GM12864 (cell line): ENCODE results near the gene FARP1.

Experiments used
- DNase-seq: peaks from one replicate; pipeline ENCODE4 v3.0.0-alpha.2; 2011; ENCODE audit warnings: low read depth
- H3K4me3 ChIP-seq: 2 replicates; pipeline ENCODE4 v1.5.1; 2011; ENCODE audit warnings: mild to moderate bottlenecking, low read depth, low read length, control low read depth
- TF ChIP-seq, protein P1 (sequence below): IDR thresholded peaks from 2 replicates; pipeline ENCODE4 v1.5.1; 2011; ENCODE audit warnings: low read depth, mild to moderate bottlenecking, moderate library complexity, low read length, control low read depth, inconsistent platforms; ENCODE audit errors: missing control alignments

The FARP1 gene

DNA sequence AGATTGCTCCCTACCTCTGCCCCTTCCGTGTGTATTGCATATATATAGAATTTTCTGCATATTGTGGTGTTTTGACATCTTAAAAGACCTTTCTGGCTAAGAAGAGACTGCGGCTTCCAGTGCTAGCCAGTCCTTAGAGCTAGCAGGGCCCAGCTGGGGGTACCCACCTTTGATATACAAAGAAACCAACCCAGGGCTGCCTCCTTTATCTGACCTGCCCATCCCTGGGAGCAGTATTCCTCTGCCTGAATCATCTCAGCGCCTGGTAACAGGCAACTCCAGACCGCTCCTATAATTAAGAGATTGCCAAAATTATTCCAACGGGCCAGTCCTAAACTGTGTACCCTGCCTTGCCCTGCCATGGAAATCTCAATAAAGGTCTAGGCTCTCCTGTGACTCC, 220.4 kb downstream of the FARP1 start:
- TF ChIP-seq, protein P1, sequence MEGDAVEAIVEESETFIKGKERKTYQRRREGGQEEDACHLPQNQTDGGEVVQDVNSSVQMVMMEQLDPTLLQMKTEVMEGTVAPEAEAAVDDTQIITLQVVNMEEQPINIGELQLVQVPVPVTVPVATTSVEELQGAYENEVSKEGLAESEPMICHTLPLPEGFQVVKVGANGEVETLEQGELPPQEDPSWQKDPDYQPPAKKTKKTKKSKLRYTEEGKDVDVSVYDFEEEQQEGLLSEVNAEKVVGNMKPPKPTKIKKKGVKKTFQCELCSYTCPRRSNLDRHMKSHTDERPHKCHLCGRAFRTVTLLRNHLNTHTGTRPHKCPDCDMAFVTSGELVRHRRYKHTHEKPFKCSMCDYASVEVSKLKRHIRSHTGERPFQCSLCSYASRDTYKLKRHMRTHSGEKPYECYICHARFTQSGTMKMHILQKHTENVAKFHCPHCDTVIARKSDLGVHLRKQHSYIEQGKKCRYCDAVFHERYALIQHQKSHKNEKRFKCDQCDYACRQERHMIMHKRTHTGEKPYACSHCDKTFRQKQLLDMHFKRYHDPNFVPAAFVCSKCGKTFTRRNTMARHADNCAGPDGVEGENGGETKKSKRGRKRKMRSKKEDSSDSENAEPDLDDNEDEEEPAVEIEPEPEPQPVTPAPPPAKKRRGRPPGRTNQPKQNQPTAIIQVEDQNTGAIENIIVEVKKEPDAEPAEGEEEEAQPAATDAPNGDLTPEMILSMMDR = no peak
- no peak for DNase-seq
- no peak overlapping the region for H3K4me3 ChIP-seq

DNA sequence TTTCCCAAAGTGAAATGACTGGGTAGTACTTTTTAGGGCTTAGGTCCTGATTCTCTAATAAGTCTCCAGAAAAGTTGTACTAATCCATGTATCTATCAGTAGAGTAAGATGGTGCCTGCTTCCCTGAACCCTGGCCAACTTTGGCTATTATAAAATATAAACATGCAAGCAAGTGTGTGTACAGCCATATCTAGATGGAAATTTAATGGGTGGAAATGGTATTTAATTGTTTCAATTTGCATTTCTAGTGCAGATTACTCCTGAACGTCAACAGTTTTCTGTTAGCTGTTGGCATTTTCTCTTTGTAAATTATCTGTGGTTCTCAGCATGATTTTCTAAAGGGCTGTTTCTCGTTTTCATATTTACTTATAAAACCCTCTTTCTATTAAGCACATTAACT, 221.3 kb downstream of the FARP1 start:
- DNase-seq = no peak
- TF ChIP-seq, protein P1 = no peak
- H3K4me3 ChIP-seq = no peak overlapping the region

DNA sequence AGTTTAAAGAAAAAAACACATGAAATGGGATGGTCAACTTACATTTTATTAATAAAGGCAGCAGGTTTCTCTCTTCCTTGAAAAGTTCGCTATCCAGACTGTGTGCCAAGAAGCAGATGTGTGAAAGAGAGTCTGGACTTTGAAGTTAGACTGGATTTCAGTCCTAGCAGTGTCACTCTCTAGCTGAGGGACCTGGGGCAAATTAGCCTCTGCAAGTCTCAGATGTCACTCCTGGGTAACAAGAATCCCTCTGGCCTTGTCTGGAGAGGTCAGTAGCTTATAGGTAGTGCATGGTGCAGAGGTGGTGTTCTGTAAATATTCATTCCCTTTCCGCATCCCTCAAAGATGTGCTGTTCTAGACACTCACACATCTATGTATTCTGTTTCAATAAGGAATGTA, 221.8 kb downstream of the FARP1 start:
- no peak overlapping the region for H3K4me3 ChIP-seq
- DNase-seq = no peak
- TF ChIP-seq, protein P1 = no peak

DNA sequence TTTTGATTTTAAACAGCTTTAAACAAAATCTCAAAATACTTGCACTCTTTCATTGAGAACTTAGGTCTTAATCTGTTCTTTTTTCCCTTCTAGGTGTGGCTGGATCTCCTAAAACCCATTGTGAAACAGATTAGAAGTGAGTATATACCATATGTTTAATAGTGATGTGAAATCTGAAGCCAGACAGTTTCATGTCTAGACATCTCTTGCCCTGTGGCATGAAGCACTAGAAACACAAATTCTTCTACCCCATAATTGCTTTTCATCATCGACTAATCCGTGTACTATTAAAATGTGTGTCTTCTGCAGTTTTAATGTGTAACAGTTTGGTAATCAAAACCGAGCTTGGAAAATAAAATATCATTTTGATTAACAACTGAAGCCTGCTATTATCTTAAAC, 222.4 kb downstream of the FARP1 start:
- DNase-seq = no peak

DNA sequence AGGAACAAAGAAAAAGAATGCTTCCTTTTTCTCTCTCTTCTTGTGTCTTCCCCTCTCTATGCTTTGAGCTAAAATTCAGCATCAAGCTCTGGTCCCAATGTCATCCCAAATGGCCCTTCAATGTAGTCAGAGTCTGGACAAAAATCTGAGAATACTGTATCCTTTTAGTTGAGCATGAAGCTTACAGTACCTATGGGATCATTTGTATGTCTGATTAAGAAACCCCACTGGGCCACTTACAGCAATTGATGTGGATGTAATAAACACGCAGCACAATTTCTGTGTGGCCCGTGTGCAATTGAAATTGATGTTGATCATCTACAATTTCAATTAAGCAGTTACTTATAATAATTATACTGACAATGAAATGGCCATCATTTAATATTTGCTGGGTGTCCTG, 223.1 kb downstream of the FARP1 start:
- TF ChIP-seq, protein P1 = no peak
- no peak for DNase-seq
- H3K4me3 ChIP-seq = no peak overlapping the region

More for the DNA sequence above, 222.4 kb downstream of the FARP1 start:
- TF ChIP-seq, protein P1 = no peak
- H3K4me3 ChIP-seq = no peak overlapping the region

DNA sequence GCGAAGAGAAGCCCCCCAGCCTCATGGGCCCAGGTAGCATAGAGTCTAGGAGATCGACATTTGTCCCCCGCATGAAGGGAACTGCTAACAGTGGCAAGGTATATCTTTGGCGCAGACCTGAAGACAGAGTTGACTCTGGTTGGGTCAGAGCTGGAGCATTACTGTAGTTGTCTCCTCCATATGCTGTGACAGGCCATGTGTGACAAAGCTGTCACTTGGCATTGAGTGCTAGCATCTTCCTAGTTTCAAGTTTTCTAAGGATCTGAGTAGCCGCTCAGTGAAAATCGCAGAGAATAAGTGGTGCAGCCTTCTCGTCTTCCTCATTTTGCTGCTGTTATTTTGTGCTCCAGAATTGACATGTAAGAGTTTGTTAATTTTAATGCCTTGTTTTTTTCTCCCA, 223.5 kb downstream of the FARP1 start:
- no peak overlapping the region for H3K4me3 ChIP-seq
- TF ChIP-seq, protein P1 = no peak
- DNase-seq = no peak

DNA sequence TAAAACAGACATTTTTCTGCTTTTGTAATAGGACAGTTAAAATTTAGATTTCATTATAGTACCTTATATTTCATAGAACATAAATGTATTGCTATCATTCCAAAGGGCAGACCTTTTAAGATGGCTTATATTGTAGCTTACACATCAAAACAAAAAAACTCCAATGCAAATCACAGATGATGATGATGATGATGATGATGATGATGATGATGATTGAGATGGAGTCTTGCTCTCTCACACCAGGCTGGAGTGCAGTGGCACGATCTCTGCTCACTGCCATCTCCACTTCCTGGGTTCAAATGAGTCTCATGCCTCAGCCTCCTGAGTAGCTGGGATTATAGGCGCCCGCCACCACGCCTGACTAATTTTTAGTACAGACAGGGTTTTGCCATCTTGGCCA, 224.1 kb downstream of the FARP1 start:
- H3K4me3 ChIP-seq = no peak overlapping the region
- no peak for DNase-seq
- TF ChIP-seq, protein P1 = no peak
